Progenitor cell of endocrine pancreas (in vitro differentiated cells): Measurements from ENCODE around the gene DNAJC5. TPM values are rescaled to one million over a fixed set of nuclear protein-coding genes. Genes with fewer than 3 reads are reported as not detected.
A peak's percentile ranks its signal among the peaks of the same experiment; 100 is the strongest.

Experiments
- DNase-seq: peaks from one replicate; pipeline ENCODE4 v3.0.0; 2021; ENCODE audit warnings: low spot score; ENCODE audit not compliant: unreplicated experiment
- H3K27ac Mint-ChIP-seq: 2 replicates; pipeline ENCODE4 v1.8.0; 2021; ENCODE audit warnings: mild to moderate bottlenecking, moderate library complexity, mixed read lengths
- H3K27me3 Mint-ChIP-seq: 2 replicates; pipeline ENCODE4 v1.8.0; 2021; ENCODE audit warnings: mixed read lengths
- H3K36me3 Mint-ChIP-seq: 2 replicates; pipeline ENCODE4 v1.8.0; 2022; ENCODE audit warnings: mixed read lengths; ENCODE audit not compliant: insufficient read depth
- H3K4me1 Mint-ChIP-seq: 2 replicates; pipeline ENCODE4 v1.8.0; 2021; ENCODE audit warnings: low read depth, mixed read lengths
- H3K4me3 Mint-ChIP-seq: 2 replicates; pipeline ENCODE4 v1.8.0; 2021; ENCODE audit warnings: low read depth, mild to moderate bottlenecking, moderate library complexity, mixed read lengths
- H3K9me3 Mint-ChIP-seq: 2 replicates; pipeline ENCODE4 v1.8.0; 2021; ENCODE audit warnings: low read depth, mixed read lengths
- total RNA-seq: library from RNA; stranded (reverse); gene quantifications from 2 replicates; pipeline ENCODE4 v1.2.1, GENCODE V29; 2021
- TF ChIP-seq, protein P1 (sequence below): fragments of 200-600 bp; sonication (generic); IDR thresholded peaks from one replicate; pipeline ENCODE4 v1.5.0; 2021; ENCODE audit warnings: antibody characterized with exemption, mild to moderate bottlenecking; ENCODE audit not compliant: unreplicated experiment

DNAJC5 gene
- total RNA-seq, 1 donor from 2014 or later = 41.8 TPM

DNA sequence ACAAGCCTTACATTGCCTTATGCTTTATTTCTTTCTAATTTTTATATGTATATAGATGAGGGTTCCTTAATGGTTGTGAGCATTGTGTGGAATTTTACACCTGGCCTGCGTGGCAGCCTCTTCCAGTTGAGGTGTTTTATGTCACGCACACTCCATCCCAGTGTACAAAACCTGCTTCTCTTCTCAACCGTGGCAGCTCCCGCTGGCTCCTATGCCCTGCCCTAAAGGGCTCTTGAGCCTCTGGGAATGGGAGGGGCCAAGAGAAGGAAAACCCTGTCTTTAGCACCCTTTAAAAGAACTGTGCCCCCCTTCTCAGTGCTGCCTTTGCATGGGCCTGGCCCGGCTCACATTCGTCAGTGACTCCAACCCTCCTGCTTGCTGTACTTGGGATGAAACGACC lies 4.3 kb upstream of the DNAJC5 start:
- Mint-ChIP-seq H3K27me3 (no peaks in the 10 kb centered on the region), H3K27ac (no peak overlapping the region), H3K36me3 (peaks cover 6% of the 10 kb centered on the region), H3K9me3 (no peaks in the 10 kb centered on the region), H3K4me1 (peaks cover 4% of the 10 kb centered on the region), H3K4me3 (no peak overlapping the region)
- no peak for DNase-seq
- TF ChIP-seq, protein P1, sequence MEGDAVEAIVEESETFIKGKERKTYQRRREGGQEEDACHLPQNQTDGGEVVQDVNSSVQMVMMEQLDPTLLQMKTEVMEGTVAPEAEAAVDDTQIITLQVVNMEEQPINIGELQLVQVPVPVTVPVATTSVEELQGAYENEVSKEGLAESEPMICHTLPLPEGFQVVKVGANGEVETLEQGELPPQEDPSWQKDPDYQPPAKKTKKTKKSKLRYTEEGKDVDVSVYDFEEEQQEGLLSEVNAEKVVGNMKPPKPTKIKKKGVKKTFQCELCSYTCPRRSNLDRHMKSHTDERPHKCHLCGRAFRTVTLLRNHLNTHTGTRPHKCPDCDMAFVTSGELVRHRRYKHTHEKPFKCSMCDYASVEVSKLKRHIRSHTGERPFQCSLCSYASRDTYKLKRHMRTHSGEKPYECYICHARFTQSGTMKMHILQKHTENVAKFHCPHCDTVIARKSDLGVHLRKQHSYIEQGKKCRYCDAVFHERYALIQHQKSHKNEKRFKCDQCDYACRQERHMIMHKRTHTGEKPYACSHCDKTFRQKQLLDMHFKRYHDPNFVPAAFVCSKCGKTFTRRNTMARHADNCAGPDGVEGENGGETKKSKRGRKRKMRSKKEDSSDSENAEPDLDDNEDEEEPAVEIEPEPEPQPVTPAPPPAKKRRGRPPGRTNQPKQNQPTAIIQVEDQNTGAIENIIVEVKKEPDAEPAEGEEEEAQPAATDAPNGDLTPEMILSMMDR = no peak

DNA sequence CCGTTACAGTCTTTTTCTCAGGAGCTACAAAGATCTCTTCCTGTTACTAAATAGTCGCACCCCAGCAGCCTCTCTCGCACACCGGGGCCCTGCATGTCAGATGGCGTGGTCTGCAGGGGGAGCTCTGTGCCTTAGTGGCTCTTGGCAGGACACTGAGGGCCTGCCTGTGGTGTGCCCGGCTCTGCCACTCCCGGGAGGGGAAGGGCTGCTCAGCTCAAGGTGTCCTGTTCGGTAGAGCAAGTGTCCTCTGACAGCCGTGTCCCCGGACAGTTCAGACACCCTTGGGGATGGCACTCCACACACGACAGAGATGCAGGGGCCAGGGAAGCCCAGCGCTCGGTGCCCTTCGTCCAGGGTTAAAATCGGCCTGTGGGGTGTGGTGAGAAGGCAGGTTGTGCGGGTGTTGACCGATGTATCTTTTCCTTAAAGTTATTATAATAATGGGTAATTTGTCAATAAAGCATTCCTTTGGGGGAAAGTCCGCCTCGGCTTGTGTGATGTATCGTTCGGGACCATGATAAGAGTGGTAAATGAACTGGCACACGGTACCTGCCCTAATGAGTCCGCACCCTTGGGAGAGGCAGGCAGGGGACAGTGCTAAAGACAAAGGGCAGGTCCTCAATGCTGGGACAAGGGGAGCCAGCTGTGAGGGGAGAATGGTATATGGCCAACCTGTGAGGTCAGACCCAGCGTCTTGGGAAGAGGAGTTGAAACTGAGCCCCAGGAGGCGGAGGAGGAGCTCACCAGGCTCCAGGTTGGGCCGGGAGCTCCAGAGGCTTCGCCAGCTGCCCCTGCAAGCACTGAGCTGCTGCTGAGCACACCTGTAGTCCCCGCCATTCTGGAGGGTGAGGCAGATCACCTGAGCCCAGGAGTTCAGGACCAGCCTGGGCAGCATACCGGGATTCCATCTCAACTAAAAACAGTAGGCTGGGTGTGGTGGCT lies 3.6 kb upstream of the DNAJC5 start:
- TF ChIP-seq, protein P1 = no peak
- no peak for DNase-seq
- H3K27ac Mint-ChIP-seq = no peak overlapping the region
- H3K4me3 Mint-ChIP-seq = no peak overlapping the region
- H3K9me3 Mint-ChIP-seq = no peaks in the 10 kb centered on the region
- peaks cover 10% of the 10 kb centered on the region for H3K4me1 Mint-ChIP-seq
- H3K36me3 Mint-ChIP-seq = peaks cover 6% of the 10 kb centered on the region
- no peaks in the 10 kb centered on the region for H3K27me3 Mint-ChIP-seq

DNA sequence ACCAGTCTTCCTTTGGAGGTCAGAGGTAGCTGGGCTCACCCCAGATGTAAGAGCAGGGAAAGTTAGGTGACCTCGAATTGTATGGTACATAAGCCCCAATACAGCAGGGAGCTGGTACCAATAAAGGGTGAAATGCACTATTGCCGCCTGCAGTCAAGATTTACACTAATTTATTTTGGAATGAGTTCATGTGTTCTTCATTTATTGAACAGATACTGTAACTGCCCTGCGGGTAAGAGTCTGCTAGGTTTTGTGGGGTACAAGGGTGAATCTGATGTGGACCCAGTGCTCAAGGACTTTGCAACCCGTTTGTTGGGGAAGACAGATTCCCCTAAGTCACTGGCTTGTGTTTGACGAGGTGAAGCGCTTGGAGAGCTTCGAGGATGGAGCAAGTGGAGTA lies 2.5 kb upstream of the DNAJC5 start:
- Mint-ChIP-seq H3K9me3 (no peaks in the 10 kb centered on the region), H3K4me1 (peaks cover 18% of the 10 kb centered on the region), H3K27ac (no peak overlapping the region), H3K36me3 (peaks cover 6% of the 10 kb centered on the region), H3K27me3 (no peaks in the 10 kb centered on the region), H3K4me3 (no peak overlapping the region)
- no peak for DNase-seq
- TF ChIP-seq, protein P1 = no peak

DNA sequence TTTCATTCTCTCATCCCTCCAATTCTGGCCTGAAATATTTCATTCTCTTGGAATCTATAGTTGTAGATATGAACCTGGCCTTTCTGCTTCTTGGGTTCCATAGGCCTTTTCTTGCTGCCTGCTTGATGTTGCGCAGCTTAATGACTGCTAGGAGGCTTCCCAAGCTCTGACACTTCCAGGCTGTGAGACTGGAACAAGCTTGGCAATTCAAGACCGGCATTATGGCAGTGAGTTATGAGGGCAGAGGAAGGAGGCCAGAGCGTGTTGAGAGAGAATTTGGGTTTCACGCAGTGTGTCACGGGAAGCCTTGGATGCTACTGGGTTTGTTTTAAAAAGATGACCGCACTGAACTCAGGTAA lies 948 bp upstream of the DNAJC5 start:
- Mint-ChIP-seq H3K4me3 (peak overlapping the region; percentile 76), H3K9me3 (no peaks in the 10 kb centered on the region), H3K27me3 (no peaks in the 10 kb centered on the region), H3K36me3 (peaks cover 4% of the 10 kb centered on the region), H3K4me1 (peaks cover 22% of the 10 kb centered on the region), H3K27ac (peak overlapping the region; percentile 49)
- DNase-seq = no peak
- TF ChIP-seq, protein P1 = no peak

DNA sequence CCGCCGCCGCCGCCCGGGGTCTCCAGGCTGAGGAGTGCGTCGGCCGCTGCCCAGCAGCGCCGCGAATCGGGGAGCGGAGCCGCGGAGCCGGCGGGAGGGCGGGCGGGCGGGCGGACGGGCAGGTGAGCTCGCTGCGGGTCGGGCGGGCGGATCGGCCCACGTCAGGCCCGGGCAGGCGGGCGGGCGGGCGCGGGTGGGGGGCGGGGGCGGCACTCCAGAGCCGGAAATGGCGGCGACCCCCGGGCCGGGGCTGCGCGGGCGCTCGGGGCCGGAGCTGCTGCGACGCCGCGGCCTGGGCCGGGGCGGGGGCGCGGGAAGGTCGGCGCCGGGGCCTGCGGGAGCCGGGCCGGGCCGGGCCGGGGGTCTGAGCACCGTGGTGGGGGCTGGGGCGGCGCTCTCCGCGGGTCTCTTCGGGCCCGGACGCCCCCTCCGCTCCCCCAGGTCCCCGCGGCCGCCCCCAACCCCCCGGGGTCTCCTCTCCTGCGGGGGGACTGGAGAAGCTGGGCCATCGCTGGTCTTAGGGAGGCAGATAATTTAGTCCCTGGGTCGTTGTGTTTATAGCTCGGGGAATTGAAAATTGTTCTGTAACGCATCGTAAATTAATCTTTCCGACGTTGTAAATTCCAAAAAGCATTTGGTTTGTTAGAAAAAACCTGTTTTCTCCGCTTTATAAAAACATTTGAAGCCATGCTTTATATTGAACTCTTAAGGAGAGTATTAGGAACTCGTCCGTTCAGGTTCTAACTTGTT lies 451 bp downstream of the DNAJC5 start:
- Mint-ChIP-seq H3K36me3 (peaks cover 4% of the 10 kb centered on the region), H3K9me3 (no peaks in the 10 kb centered on the region), H3K4me1 (peaks cover 23% of the 10 kb centered on the region)

More for the DNA sequence above, 451 bp downstream of the DNAJC5 start:
- H3K4me3 Mint-ChIP-seq = peak overlapping the region; percentile 86
- H3K27me3 Mint-ChIP-seq = no peaks in the 10 kb centered on the region
- no peak for DNase-seq
- TF ChIP-seq, protein P1 = no peak
- peak overlapping the region; percentile 94 for H3K27ac Mint-ChIP-seq
